Measurements from ENCODE around the gene SESN3.

Gene SESN3

GRCh38 chr11:95128602-95129001 is 102.4 kb downstream of the SESN3 start:
- no peak for DNase-seq
- peaks cover 1% of the 10 kb centered on the region for H3K4me1 ChIP-seq (ENCODE audit: control insufficient read depth, insufficient read depth, low read depth, low read length)

GRCh38 chr11:95123556-95123955 is 107.4 kb downstream of the SESN3 start:
- no peak overlapping the region for H3K14ac ChIP-seq (ENCODE audit: low read length in 2 of 2)
- H3K79me1 ChIP-seq (replicated peaks; ENCODE audit: low read length, poor library complexity, severe bottlenecking), result peaks cover 6% of the 10 kb centered on the region
- no peak overlapping the region for H3K18ac ChIP-seq (ENCODE audit: low read depth in 1 of 2, low read length in 2 of 2)
- no peak overlapping the region for H3K9ac ChIP-seq (ENCODE audit: low read length)
- peaks cover 5% of the 10 kb centered on the region for H3K4me1 ChIP-seq (ENCODE audit: control insufficient read depth, insufficient read depth, low read depth, low read length)
- no peak overlapping the region for H2BK15ac ChIP-seq (ENCODE audit: low read depth, poor library complexity, severe bottlenecking)
- no peak overlapping the region for H2AFZ ChIP-seq (ENCODE audit: low read depth, low read length)
- no peak overlapping the region for H2BK120ac ChIP-seq (ENCODE audit: low read depth, low read length)
- H2BK5ac ChIP-seq (ENCODE audit: low read depth, low read length, poor library complexity, severe bottlenecking), result no peak overlapping the region
- H3K4me3 ChIP-seq (ENCODE audit: insufficient read depth in 1 of 2, low read depth in 1 of 2, low read length in 2 of 2), result no peak overlapping the region
- no peaks in the 10 kb centered on the region for H3K27me3 ChIP-seq (ENCODE audit: control insufficient read depth in 1 of 2, insufficient read depth in 1 of 2, low read length in 2 of 2)
- H4K8ac ChIP-seq (ENCODE audit: low read length), result no peak overlapping the region
- H4K91ac ChIP-seq (ENCODE audit: low read length), result no peak overlapping the region
- peaks cover 2 to 5% of the 10 kb centered on the region in 2 experiments for H3K36me3 ChIP-seq (ENCODE audit: control insufficient read depth in 1 of 2, insufficient read depth in 2 of 2, low read depth in 1 of 2, low read length in 2 of 2)
- H3K4ac ChIP-seq (ENCODE audit: low read depth in 1 of 2, low read length in 2 of 2), result no peak overlapping the region
- no peak overlapping the region for H3K23ac ChIP-seq (ENCODE audit: low read length in 2 of 2)
- H2AK5ac ChIP-seq (ENCODE audit: low read length, severe bottlenecking), result no peak overlapping the region
- WGBS, result 78% methylated on average over 3 of the region's 3 CpGs
- no peak overlapping the region for H3K4me2 ChIP-seq (ENCODE audit: low read length, poor library complexity, severe bottlenecking)
- H3K27ac ChIP-seq (ENCODE audit: low read length, poor library complexity, severe bottlenecking), result no peak overlapping the region
- no peak overlapping the region for H2BK12ac ChIP-seq (ENCODE audit: low read length in 2 of 2)
- DNase-seq, result no peak
- no peaks in the 10 kb centered on the region for H3K9me3 ChIP-seq (ENCODE audit: control insufficient read depth, low read length)

More at GRCh38 chr11:95128602-95129001, 102.4 kb downstream of the SESN3 start:
- Histone ChIP-seq H2BK120ac (ENCODE audit: low read depth, low read length) (no peak overlapping the region), H2BK5ac (ENCODE audit: low read depth, low read length, poor library complexity, severe bottlenecking) (no peak overlapping the region), H3K4ac (ENCODE audit: low read depth in 1 of 2, low read length in 2 of 2) (no peak overlapping the region), H2BK15ac (ENCODE audit: low read depth, poor library complexity, severe bottlenecking) (no peak overlapping the region), H3K9ac (ENCODE audit: low read length) (no peak overlapping the region), H2AK5ac (ENCODE audit: low read length, severe bottlenecking) (no peak overlapping the region), H3K23ac (ENCODE audit: low read length in 2 of 2) (no peak overlapping the region), H3K18ac (ENCODE audit: low read depth in 1 of 2, low read length in 2 of 2) (no peak overlapping the region), H2BK12ac (ENCODE audit: low read length in 2 of 2) (no peak overlapping the region), H3K4me3 (ENCODE audit: insufficient read depth in 1 of 2, low read depth in 1 of 2, low read length in 2 of 2) (no peak overlapping the region), H3K36me3 (ENCODE audit: control insufficient read depth in 1 of 2, insufficient read depth in 2 of 2, low read depth in 1 of 2, low read length in 2 of 2) (peaks cover 3 to 42% of the 10 kb centered on the region in 2 experiments), H4K91ac (ENCODE audit: low read length) (no peak overlapping the region), H3K27ac (ENCODE audit: low read length, poor library complexity, severe bottlenecking) (no peak overlapping the region), H3K14ac (ENCODE audit: low read length in 2 of 2) (no peak overlapping the region), H3K27me3 (ENCODE audit: control insufficient read depth in 1 of 2, insufficient read depth in 1 of 2, low read length in 2 of 2) (no peaks in the 10 kb centered on the region), H4K8ac (ENCODE audit: low read length) (no peak overlapping the region), H3K79me1 (replicated peaks; ENCODE audit: low read length, poor library complexity, severe bottlenecking) (peaks cover 4% of the 10 kb centered on the region), H3K4me2 (ENCODE audit: low read length, poor library complexity, severe bottlenecking) (no peak overlapping the region), H2AFZ (ENCODE audit: low read depth, low read length) (no peak overlapping the region), H3K9me3 (ENCODE audit: control insufficient read depth, low read length) (no peaks in the 10 kb centered on the region)
- 96% methylated on average over 2 of the region's 3 CpGs for WGBS

- H3K4me1 ChIP-seq (ENCODE audit: control insufficient read depth, insufficient read depth, low read depth, low read length), result peaks cover 5% of the 10 kb centered on the region
- no peaks in the 10 kb centered on the region for H3K27me3 ChIP-seq (ENCODE audit: control insufficient read depth in 1 of 2, insufficient read depth in 1 of 2, low read length in 2 of 2)
- no peak overlapping the region for H2BK120ac ChIP-seq (ENCODE audit: low read depth, low read length)
- H4K8ac ChIP-seq (ENCODE audit: low read length), result no peak overlapping the region
- no peak overlapping the region for H3K18ac ChIP-seq (ENCODE audit: low read depth in 1 of 2, low read length in 2 of 2)
- no peak overlapping the region for H3K9ac ChIP-seq (ENCODE audit: low read length)
- no peak overlapping the region for H2BK15ac ChIP-seq (ENCODE audit: low read depth, poor library complexity, severe bottlenecking)
- H3K79me1 ChIP-seq (replicated peaks; ENCODE audit: low read length, poor library complexity, severe bottlenecking), result peaks cover 6% of the 10 kb centered on the region
- WGBS, result no CpG with 5 or more reads among the region's 1 CpG
- H2AK5ac ChIP-seq (ENCODE audit: low read length, severe bottlenecking), result no peak overlapping the region
- H3K9me3 ChIP-seq (ENCODE audit: control insufficient read depth, low read length), result no peaks in the 10 kb centered on the region
- no peak overlapping the region for H2AFZ ChIP-seq (ENCODE audit: low read depth, low read length)
- no peak overlapping the region for H3K4me3 ChIP-seq (ENCODE audit: insufficient read depth in 1 of 2, low read depth in 1 of 2, low read length in 2 of 2)
- DNase-seq, result no peak
- H3K14ac ChIP-seq (ENCODE audit: low read length in 2 of 2), result no peak overlapping the region
- no peak overlapping the region for H3K23ac ChIP-seq (ENCODE audit: low read length in 2 of 2)
- H2BK5ac ChIP-seq (ENCODE audit: low read depth, low read length, poor library complexity, severe bottlenecking), result no peak overlapping the region
- no peak overlapping the region for H3K4me2 ChIP-seq (ENCODE audit: low read length, poor library complexity, severe bottlenecking)
- no peaks in the 10 kb centered on the region for H3K36me3 ChIP-seq (ENCODE audit: control insufficient read depth in 1 of 2, insufficient read depth in 2 of 2, low read depth in 1 of 2, low read length in 2 of 2)
- H3K4ac ChIP-seq (ENCODE audit: low read depth in 1 of 2, low read length in 2 of 2), result no peak overlapping the region
- no peak overlapping the region for H3K27ac ChIP-seq (ENCODE audit: low read length, poor library complexity, severe bottlenecking)
- no peak overlapping the region for H2BK12ac ChIP-seq (ENCODE audit: low read length in 2 of 2)
- H4K91ac ChIP-seq (ENCODE audit: low read length), result no peak overlapping the region
Observed at GRCh38 chr11:95121698-95122097, 109.3 kb downstream of the SESN3 start.

GRCh38 chr11:95119361-95120060 is 111.5 kb downstream of the SESN3 start:
- no peak overlapping the region for H4K91ac ChIP-seq (ENCODE audit: low read length)
- H3K79me1 ChIP-seq (replicated peaks; ENCODE audit: low read length, poor library complexity, severe bottlenecking), result peaks cover 5% of the 10 kb centered on the region
- no peak overlapping the region for H3K18ac ChIP-seq (ENCODE audit: low read depth in 1 of 2, low read length in 2 of 2)

More at GRCh38 chr11:95119361-95120060, 111.5 kb downstream of the SESN3 start:
- Histone ChIP-seq H3K4me2 (ENCODE audit: low read length, poor library complexity, severe bottlenecking) (no peak overlapping the region), H4K8ac (ENCODE audit: low read length) (no peak overlapping the region), H3K23ac (ENCODE audit: low read length in 2 of 2) (no peak overlapping the region), H3K36me3 (ENCODE audit: control insufficient read depth in 1 of 2, insufficient read depth in 2 of 2, low read depth in 1 of 2, low read length in 2 of 2) (no peaks in the 10 kb centered on the region), H2AFZ (ENCODE audit: low read depth, low read length) (no peak overlapping the region), H3K9ac (ENCODE audit: low read length) (no peak overlapping the region), H2BK120ac (ENCODE audit: low read depth, low read length) (no peak overlapping the region), H3K9me3 (ENCODE audit: control insufficient read depth, low read length) (no peaks in the 10 kb centered on the region), H3K4ac (ENCODE audit: low read depth in 1 of 2, low read length in 2 of 2) (no peak overlapping the region), H2BK5ac (ENCODE audit: low read depth, low read length, poor library complexity, severe bottlenecking) (no peak overlapping the region), H2BK12ac (ENCODE audit: low read length in 2 of 2) (no peak overlapping the region), H3K27ac (ENCODE audit: low read length, poor library complexity, severe bottlenecking) (no peak overlapping the region), H3K4me1 (ENCODE audit: control insufficient read depth, insufficient read depth, low read depth, low read length) (peaks cover 5% of the 10 kb centered on the region), H3K27me3 (ENCODE audit: control insufficient read depth in 1 of 2, insufficient read depth in 1 of 2, low read length in 2 of 2) (no peaks in the 10 kb centered on the region), H3K14ac (ENCODE audit: low read length in 2 of 2) (no peak overlapping the region), H3K4me3 (ENCODE audit: insufficient read depth in 1 of 2, low read depth in 1 of 2, low read length in 2 of 2) (no peak overlapping the region), H2BK15ac (ENCODE audit: low read depth, poor library complexity, severe bottlenecking) (no peak overlapping the region), H2AK5ac (ENCODE audit: low read length, severe bottlenecking) (no peak overlapping the region)
- 84% methylated on average over 2 of the region's 2 CpGs for WGBS
- DNase-seq, result no peak
